Panc1 (cell line): ENCODE measurements around the gene FADS2.

Experiments used
- CTCF ChIP-seq: fragments of 450-650 bp; IDR thresholded peaks from 2 replicates; pipeline ENCODE4 v1.5.1; 2017; ENCODE audit warnings: mild to moderate bottlenecking
- POLR2AphosphoS5 ChIP-seq: IDR thresholded peaks from 2 replicates; pipeline ENCODE4 v1.6.1; 2012; ENCODE audit warnings: mild to moderate bottlenecking, low read depth, low read length, moderate library complexity
- REST ChIP-seq, 2 experiments: IDR thresholded peaks; 2 replicates each; pipeline ENCODE4 v1.6.1; 2011 to 2012; ENCODE audit warnings: low read depth in 2 of 2, control low read depth in 1 of 2, low read length in 1 of 2, mild to moderate bottlenecking in 1 of 2, moderate library complexity in 1 of 2; ENCODE audit not compliant: insufficient read depth in 1 of 2
- SIN3A ChIP-seq: IDR thresholded peaks from 2 replicates; pipeline ENCODE4 v1.6.1; 2012; ENCODE audit warnings: low read depth, mild to moderate bottlenecking, low read length, moderate library complexity, borderline replicate concordance; ENCODE audit not compliant: insufficient read depth

DNA sequence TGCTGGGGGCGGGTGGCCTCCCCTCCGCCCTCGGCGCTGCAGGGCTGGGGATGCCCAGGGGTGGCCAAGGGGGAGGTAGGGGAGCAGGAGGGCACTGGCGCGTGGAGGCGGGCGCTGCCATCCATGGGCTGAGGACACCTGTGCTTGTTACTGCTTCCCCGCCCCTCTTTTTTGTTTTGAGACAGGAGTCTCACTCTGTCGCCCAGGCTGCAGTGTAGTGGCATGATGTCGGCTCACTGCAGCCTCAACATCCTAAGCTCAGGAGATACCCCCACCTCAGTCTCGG lies 63.9 kb downstream of the FADS2 start:
- TF ChIP-seq CTCF (no peak; the same call in 1 of the 2 replicates), POLR2AphosphoS5 (no peak), REST (IDR thresholded peaks at IDR 0.05; ENCODE audit: insufficient read depth in 1 of 2, low read depth in 2 of 2, low read length in 1 of 2) (no peak), SIN3A (no peak)
